Naive thymus-derived CD8-positive, alpha-beta T cell (primary cell): ENCODE results near the gene CCL28. TPM values are rescaled to one million over a fixed set of nuclear protein-coding genes. Genes with fewer than 3 reads are reported as not detected.
"Not testable (repeated sequence)": the region's sequence is repeated elsewhere in the genome, so short reads cannot be mapped to it uniquely, and the experiment has no call there.

ENCODE experiments used
- ATAC-seq, 2 donors: fragments of 150-1000 bp; cut with Tn5 transposase in 1 of 2; sonication (Bioruptor Pico), chemical (Tn5 transposase) in 1 of 2; 1 replicate in 1 of 2; 2 replicates in 1 of 2; pipeline ENCODE4 v1.10.0; 2021; ENCODE audit warnings: mild to moderate bottlenecking in 2 of 2, moderate library complexity in 2 of 2
- POLR2A ChIA-PET: fragments of 350-600 bp; sonication (Branson Sonifier 250); formaldehyde crosslinking; loops from one replicate; lab custom pipeline; 2021; ENCODE audit warnings: antibody characterized with exemption; lab: Charles Lee
- DNase-seq, 10 donors: peaks; one replicate each; pipeline versions ENCODE4 v3.0.0 to v3.0.0-alpha.2; 2020 to 2022
- H3K27ac Mint-ChIP-seq, 10 donors: one replicate each; pipeline ENCODE4 v1.8.0; 2020 to 2022; ENCODE audit warnings: mild to moderate bottlenecking in 10 of 10, mixed read lengths in 10 of 10, moderate library complexity in 4 of 10, inconsistent platforms in 1 of 10
- H3K27me3 Mint-ChIP-seq, 5 donors: one replicate each; pipeline ENCODE4 v1.8.0; 2021 to 2022; ENCODE audit warnings: mixed read lengths in 5 of 5
- H3K36me3 Mint-ChIP-seq, 3 donors: one replicate each; pipeline ENCODE4 v1.8.0; 2020 to 2022; ENCODE audit warnings: mixed read lengths in 3 of 3, mild to moderate bottlenecking in 2 of 3, inconsistent platforms in 1 of 3
- H3K4me1 Mint-ChIP-seq, 4 donors: one replicate each; pipeline ENCODE4 v1.8.0; 2021 to 2022; ENCODE audit warnings: mixed read lengths in 4 of 4
- H3K4me3 Mint-ChIP-seq, 10 donors: one replicate each; pipeline ENCODE4 v1.8.0; 2020 to 2022; ENCODE audit warnings: mild to moderate bottlenecking in 10 of 10, mixed read lengths in 10 of 10, moderate library complexity in 6 of 10, inconsistent platforms in 1 of 10
- H3K9me3 Mint-ChIP-seq, 9 donors: one replicate each; pipeline ENCODE4 v1.8.0; 2020 to 2022; ENCODE audit warnings: mixed read lengths in 9 of 9, mild to moderate bottlenecking in 3 of 9, inconsistent platforms in 1 of 9, moderate library complexity in 1 of 9
- polyA plus RNA-seq, 3 donors: library from polyadenylated mRNA; unstranded; fragments of 300-500 nt; fragmentation: Illumina TruSeq; gene quantifications; one replicate each; pipeline ENCODE4 v1.2.3, GENCODE V29; 2021
- total RNA-seq, 8 experiments: library from RNA in 2 of 8; stranded (reverse) in 2 of 8; gene quantifications; one replicate each; pipeline ENCODE4 v1.2.3 and lab custom pipeline; 2021 to 2026

Gene CCL28
- total and polyA plus RNA-seq, 5 experiments from 2014 or later, result 10.5 to 25.7 (median 15.6) TPM

- no peak overlapping the region for H3K4me3 Mint-ChIP-seq
- peaks cover 0 to 8% (median 2%) of the 10 kb centered on the region in 5 donors for H3K27me3 Mint-ChIP-seq
- POLR2A ChIA-PET, result no interaction called here
- ATAC-seq (no peak), DNase-seq (no peak)
- no peak overlapping the region for H3K27ac Mint-ChIP-seq
- H3K9me3 Mint-ChIP-seq, result no peaks in the 10 kb centered on the region
- H3K4me1 Mint-ChIP-seq, result no peaks in the 10 kb centered on the region
- H3K36me3 Mint-ChIP-seq, result no peaks in the 10 kb centered on the region
Measured at GRCh38 chr5:43421450-43422133, 9.4 kb upstream of the CCL28 start.

GRCh38 chr5:43420241-43420640 lies 8.1 kb upstream of the CCL28 start:
- DNase-seq (no peak), ATAC-seq (no peak)
- no peaks in the 10 kb centered on the region for H3K9me3 Mint-ChIP-seq
- H3K27me3 Mint-ChIP-seq, result peaks cover 0 to 8% (median 2%) of the 10 kb centered on the region in 5 donors
- H3K4me1 Mint-ChIP-seq, result no peaks in the 10 kb centered on the region
- H3K4me3 Mint-ChIP-seq, result no peak overlapping the region
- H3K36me3 Mint-ChIP-seq, result no peaks in the 10 kb centered on the region
- POLR2A ChIA-PET, result no interaction called here
- no peak overlapping the region for H3K27ac Mint-ChIP-seq

GRCh38 chr5:43418561-43418960 lies 6.4 kb upstream of the CCL28 start:
- H3K27me3 Mint-ChIP-seq, result peaks cover 0 to 8% (median 2%) of the 10 kb centered on the region in 5 donors
- H3K4me1 Mint-ChIP-seq, result no peaks in the 10 kb centered on the region
- no peaks in the 10 kb centered on the region for H3K36me3 Mint-ChIP-seq
- H3K4me3 Mint-ChIP-seq, result no peak overlapping the region
- POLR2A ChIA-PET, result no interaction called here
- ATAC-seq (no peak), DNase-seq (no peak)
- H3K9me3 Mint-ChIP-seq, result no peaks in the 10 kb centered on the region
- H3K27ac Mint-ChIP-seq, result no peak overlapping the region

GRCh38 chr5:43416803-43417394 lies 4.7 kb upstream of the CCL28 start:
- ATAC-seq, result no peak
- Mint-ChIP-seq H3K27ac (peak overlapping the region in 1 of 10 donors; percentile 11), H3K9me3 (no peaks in the 10 kb centered on the region), H3K27me3 (peaks cover 0 to 8% (median 2%) of the 10 kb centered on the region in 5 donors), H3K36me3 (no peaks in the 10 kb centered on the region), H3K4me3 (no peak overlapping the region), H3K4me1 (no peaks in the 10 kb centered on the region)
- POLR2A ChIA-PET, result no interaction called here
- DNase-seq, result no peak

GRCh38 chr5:43415935-43416802 lies 4.0 kb upstream of the CCL28 start:
- Mint-ChIP-seq H3K4me1 (no peaks in the 10 kb centered on the region), H3K27me3 (peaks cover 0 to 8% (median 0%) of the 10 kb centered on the region in 5 donors), H3K4me3 (no peak overlapping the region), H3K36me3 (no peaks in the 10 kb centered on the region), H3K9me3 (no peaks in the 10 kb centered on the region), H3K27ac (no peak overlapping the region)
- POLR2A ChIA-PET, result no interaction called here
- ATAC-seq (no peak), DNase-seq (no peak)

GRCh38 chr5:43413966-43414365 lies 1.8 kb upstream of the CCL28 start:
- Mint-ChIP-seq H3K27ac (no peak overlapping the region), H3K27me3 (peaks cover 0 to 8% (median 0%) of the 10 kb centered on the region in 5 donors), H3K9me3 (peaks cover 0 to 4% (median 0%) of the 10 kb centered on the region in 9 donors), H3K36me3 (no peaks in the 10 kb centered on the region), H3K4me3 (no peak overlapping the region), H3K4me1 (no peaks in the 10 kb centered on the region)
- ATAC-seq (no peak), DNase-seq (no peak)
- POLR2A ChIA-PET, result no interaction called here

GRCh38 chr5:43412644-43413043 lies 453 bp upstream of the CCL28 start:
- peaks cover 0 to 8% (median 0%) of the 10 kb centered on the region in 5 donors for H3K27me3 Mint-ChIP-seq
- no peak overlapping the region for H3K27ac Mint-ChIP-seq
- DNase-seq (no peak), ATAC-seq (no peak)
- no peaks in the 10 kb centered on the region for H3K4me1 Mint-ChIP-seq
- POLR2A ChIA-PET, result no interaction called here
- H3K9me3 Mint-ChIP-seq, result peaks cover 0 to 13% (median 3%) of the 10 kb centered on the region in 9 donors
- no peak overlapping the region for H3K4me3 Mint-ChIP-seq
- no peaks in the 10 kb centered on the region for H3K36me3 Mint-ChIP-seq

GRCh38 chr5:43411495-43411894 lies 696 bp downstream of the CCL28 start:
- Mint-ChIP-seq H3K27ac (no peak overlapping the region), H3K9me3 (peaks cover 0 to 20% (median 5%) of the 10 kb centered on the region in 9 donors), H3K36me3 (no peaks in the 10 kb centered on the region), H3K4me1 (no peaks in the 10 kb centered on the region), H3K4me3 (no peak overlapping the region), H3K27me3 (no peaks in the 10 kb centered on the region)
- ATAC-seq (no peak), DNase-seq (no peak)
- POLR2A ChIA-PET, result no interaction called here

GRCh38 chr5:43410414-43410813 lies 1.8 kb downstream of the CCL28 start:
- POLR2A ChIA-PET, result no interaction called here
- H3K4me1 Mint-ChIP-seq, result no peaks in the 10 kb centered on the region
- no peak for ATAC-seq
- no peak overlapping the region for H3K27ac Mint-ChIP-seq
- peaks cover 0 to 25% (median 5%) of the 10 kb centered on the region in 9 donors for H3K9me3 Mint-ChIP-seq
- peaks cover 0 to 1% (median 0%) of the 10 kb centered on the region in 3 donors for H3K36me3 Mint-ChIP-seq
- no peak overlapping the region for H3K4me3 Mint-ChIP-seq
- DNase-seq, result no peak
- H3K27me3 Mint-ChIP-seq, result no peaks in the 10 kb centered on the region

- H3K36me3 Mint-ChIP-seq, result peaks cover 0 to 7% (median 2%) of the 10 kb centered on the region in 3 donors
- no peak for DNase-seq
- H3K27ac Mint-ChIP-seq, result no peak overlapping the region
- no peak for ATAC-seq
- no peaks in the 10 kb centered on the region for H3K27me3 Mint-ChIP-seq
- no peaks in the 10 kb centered on the region for H3K4me1 Mint-ChIP-seq
- POLR2A ChIA-PET, result no interaction called here
- H3K9me3 Mint-ChIP-seq, result peaks cover 0 to 30% (median 10%) of the 10 kb centered on the region in 9 donors
- no peak overlapping the region for H3K4me3 Mint-ChIP-seq
Measured at GRCh38 chr5:43409809-43410271, 2.4 kb downstream of the CCL28 start.

GRCh38 chr5:43402524-43403066 lies 9.6 kb downstream of the CCL28 start:
- H3K9me3 Mint-ChIP-seq, result peaks cover 0 to 30% (median 20%) of the 10 kb centered on the region in 9 donors
- not testable (repeated sequence) for ATAC-seq, H3K27me3 Mint-ChIP-seq, H3K36me3 Mint-ChIP-seq, H3K27ac Mint-ChIP-seq, DNase-seq, H3K4me3 Mint-ChIP-seq
- peaks cover 11 to 24% (median 14%) of the 10 kb centered on the region in 4 donors for H3K4me1 Mint-ChIP-seq
- POLR2A ChIA-PET, result interaction anchor here (1.2 kb wide), 1 partner anchor 81 kb away, joined by 3 read pairs; the partner anchor contains the start of gene TMEM267

GRCh38 chr5:43401827-43402226 lies 10.4 kb downstream of the CCL28 start:
- Mint-ChIP-seq H3K27me3 (no peaks in the 10 kb centered on the region), H3K36me3 (peaks cover 6 to 10% (median 7%) of the 10 kb centered on the region in 3 donors), H3K4me1 (peaks cover 13 to 28% (median 19%) of the 10 kb centered on the region in 4 donors), H3K9me3 (peaks cover 0 to 26% (median 17%) of the 10 kb centered on the region in 9 donors), H3K4me3 (no peak overlapping the region), H3K27ac (no peak overlapping the region)
- POLR2A ChIA-PET, result interaction anchor here (1.2 kb wide), 1 partner anchor 82 kb away, joined by 3 read pairs; the partner anchor contains the start of gene TMEM267
- no peak for DNase-seq
- ATAC-seq, result no peak
